Vagina (tissue), 2 donors: ENCODE data around the gene INPP4B. TPM values are rescaled to one million over a fixed set of nuclear protein-coding genes. Genes with fewer than 3 reads are reported as not detected.

Source experiments
- DNase-seq, 2 donors: peaks; one replicate each; pipeline ENCODE4 v3.0.0-alpha.2; 2017; ENCODE audit errors: extremely low spot score in 2 of 2
- H3K27ac ChIP-seq: fragments of 200-600 bp; sonication (generic); one replicate; pipeline ENCODE4 v1.5.1; 2019
- H3K27me3 ChIP-seq: fragments of 200-600 bp; sonication (generic); one replicate; pipeline ENCODE4 v1.5.1; 2019
- H3K36me3 ChIP-seq, 2 donors: fragments of 200-600 bp; sonication (generic); one replicate each; pipeline ENCODE4 v1.5.1; 2017 to 2019
- H3K4me1 ChIP-seq: fragments of 200-600 bp; sonication (generic); one replicate; pipeline ENCODE4 v1.5.1; 2019
- H3K4me3 ChIP-seq, 2 donors: fragments of 200-600 bp; sonication (generic); 1 replicate in 1 of 2; 2 replicates in 1 of 2; pipeline ENCODE4 v1.5.1; 2016 to 2019
- H3K9me3 ChIP-seq: fragments of 200-600 bp; sonication (generic); one replicate; pipeline ENCODE4 v1.5.1; 2019
- CTCF ChIP-seq, 3 experiments: fragments of 450-650 bp in 2 of 3; fragments of 200-600 bp in 1 of 3; sonication (generic) in 1 of 3; IDR thresholded peaks; one replicate each; pipeline ENCODE4 v1.5.1; 2017 to 2019; ENCODE audit warnings: antibody characterized with exemption in 3 of 3, mild to moderate bottlenecking in 2 of 3, moderate library complexity in 2 of 3
- POLR2A ChIP-seq, 2 donors: fragments of 450-650 bp; IDR thresholded peaks; one replicate each; pipeline ENCODE4 v1.6.1; 2017; ENCODE audit warnings: antibody characterized with exemption in 2 of 2, mild to moderate bottlenecking in 2 of 2, moderate library complexity in 2 of 2
- POLR2AphosphoS5 ChIP-seq, 2 donors: sonication (generic); formaldehyde crosslinking; IDR thresholded peaks; one replicate each; pipeline ENCODE4 v1.9.0; 2017; ENCODE audit warnings: antibody characterized with exemption in 2 of 2, mild to moderate bottlenecking in 2 of 2, low read depth in 1 of 2; ENCODE audit not compliant: insufficient read depth in 1 of 2
- intact Hi-C: fragments of 100-400 bp; cut with DNase I; formaldehyde crosslinking; loops from one replicate; pipeline ENCODE4 v1.15.1; 2023
- total RNA-seq: library from RNA; depleted of rRNA; stranded (reverse); fragments of >200 nt; gene quantifications from one replicate; pipeline ENCODE4 v1.2.3, GENCODE V29; 2016

The INPP4B gene
- total RNA-seq, 1 donor from 2014 or later: 21.1 TPM

GRCh38 chr4:142267101-142267500, 579.0 kb downstream of the INPP4B start:
- no peaks in the 10 kb centered on the region for H3K36me3 ChIP-seq
- no peaks in the 10 kb centered on the region for H3K9me3 ChIP-seq
- TF ChIP-seq POLR2AphosphoS5 (IDR thresholded peaks at IDR 0.05; ENCODE audit: insufficient read depth in 1 of 2, low read depth in 1 of 2) (no peak), CTCF (IDR thresholded peaks at IDR 0.05) (no peak), POLR2A (IDR thresholded peaks at IDR 0.05) (no peak)
- intact Hi-C loops: no loop called here
- no peak overlapping the region for H3K4me3 ChIP-seq
- H3K27ac ChIP-seq: no peak overlapping the region
- DNase-seq: no peak
- H3K4me1 ChIP-seq: peaks cover 14% of the 10 kb centered on the region
- H3K27me3 ChIP-seq: no peaks in the 10 kb centered on the region

GRCh38 chr4:142265946-142266345, 580.2 kb downstream of the INPP4B start:
- Histone ChIP-seq H3K27me3 (no peaks in the 10 kb centered on the region), H3K9me3 (no peaks in the 10 kb centered on the region), H3K27ac (no peak overlapping the region), H3K4me3 (no peak overlapping the region), H3K36me3 (no peaks in the 10 kb centered on the region), H3K4me1 (peaks cover 14% of the 10 kb centered on the region)
- DNase-seq: no peak
- TF ChIP-seq POLR2AphosphoS5 (IDR thresholded peaks at IDR 0.05; ENCODE audit: insufficient read depth in 1 of 2, low read depth in 1 of 2) (peak in 1 of 2 donors; percentile 1), CTCF (IDR thresholded peaks at IDR 0.05) (no peak), POLR2A (IDR thresholded peaks at IDR 0.05) (no peak)
- intact Hi-C loops: no loop called here

- Histone ChIP-seq H3K4me1 (peaks cover 14% of the 10 kb centered on the region), H3K4me3 (no peak overlapping the region), H3K9me3 (no peaks in the 10 kb centered on the region), H3K36me3 (no peaks in the 10 kb centered on the region), H3K27ac (no peak overlapping the region), H3K27me3 (no peaks in the 10 kb centered on the region)
- intact Hi-C loops: no loop called here
- TF ChIP-seq POLR2AphosphoS5 (IDR thresholded peaks at IDR 0.05; ENCODE audit: insufficient read depth in 1 of 2, low read depth in 1 of 2) (peak in 1 of 2 donors; percentile 22), POLR2A (IDR thresholded peaks at IDR 0.05) (no peak), CTCF (IDR thresholded peaks at IDR 0.05) (no peak)
- no peak for DNase-seq
These were observed 580.6 kb downstream of the INPP4B start for GRCh38 chr4:142265536-142265935.

- H3K27me3 ChIP-seq: no peaks in the 10 kb centered on the region
- H3K9me3 ChIP-seq: no peaks in the 10 kb centered on the region
- intact Hi-C loops: no loop called here
- peaks cover 0 to 2% of the 10 kb centered on the region in 2 donors for H3K36me3 ChIP-seq
- H3K27ac ChIP-seq: no peak overlapping the region
- DNase-seq: no peak
- no peak overlapping the region for H3K4me3 ChIP-seq
- TF ChIP-seq POLR2AphosphoS5 (IDR thresholded peaks at IDR 0.05; ENCODE audit: insufficient read depth in 1 of 2, low read depth in 1 of 2) (no peak), CTCF (IDR thresholded peaks at IDR 0.05) (no peak)
- H3K4me1 ChIP-seq: peaks cover 14% of the 10 kb centered on the region
These were observed 581.1 kb downstream of the INPP4B start for GRCh38 chr4:142264961-142265360.

- TF ChIP-seq POLR2A (IDR thresholded peaks at IDR 0.05): no peak
- TF ChIP-seq CTCF (IDR thresholded peaks at IDR 0.05): no peak
- TF ChIP-seq POLR2AphosphoS5 (IDR thresholded peaks at IDR 0.05; ENCODE audit: insufficient read depth in 1 of 2, low read depth in 1 of 2): no peak
- Histone ChIP-seq H3K36me3 (peaks cover 0 to 4% of the 10 kb centered on the region in 2 donors), H3K27ac (no peak overlapping the region), H3K4me3 (no peak overlapping the region), H3K27me3 (no peaks in the 10 kb centered on the region), H3K4me1 (peaks cover 14% of the 10 kb centered on the region), H3K9me3 (no peaks in the 10 kb centered on the region)
- intact Hi-C loops: no loop called here
- no peak for DNase-seq
These were observed 583.1 kb downstream of the INPP4B start for GRCh38 chr4:142262956-142263355.
